ENCODE results near the gene DOCK4.
"Not testable (repeated sequence)": the region's sequence is repeated elsewhere in the genome, so short reads cannot be mapped to it uniquely, and the experiment has no call there.

Gene DOCK4

DNA sequence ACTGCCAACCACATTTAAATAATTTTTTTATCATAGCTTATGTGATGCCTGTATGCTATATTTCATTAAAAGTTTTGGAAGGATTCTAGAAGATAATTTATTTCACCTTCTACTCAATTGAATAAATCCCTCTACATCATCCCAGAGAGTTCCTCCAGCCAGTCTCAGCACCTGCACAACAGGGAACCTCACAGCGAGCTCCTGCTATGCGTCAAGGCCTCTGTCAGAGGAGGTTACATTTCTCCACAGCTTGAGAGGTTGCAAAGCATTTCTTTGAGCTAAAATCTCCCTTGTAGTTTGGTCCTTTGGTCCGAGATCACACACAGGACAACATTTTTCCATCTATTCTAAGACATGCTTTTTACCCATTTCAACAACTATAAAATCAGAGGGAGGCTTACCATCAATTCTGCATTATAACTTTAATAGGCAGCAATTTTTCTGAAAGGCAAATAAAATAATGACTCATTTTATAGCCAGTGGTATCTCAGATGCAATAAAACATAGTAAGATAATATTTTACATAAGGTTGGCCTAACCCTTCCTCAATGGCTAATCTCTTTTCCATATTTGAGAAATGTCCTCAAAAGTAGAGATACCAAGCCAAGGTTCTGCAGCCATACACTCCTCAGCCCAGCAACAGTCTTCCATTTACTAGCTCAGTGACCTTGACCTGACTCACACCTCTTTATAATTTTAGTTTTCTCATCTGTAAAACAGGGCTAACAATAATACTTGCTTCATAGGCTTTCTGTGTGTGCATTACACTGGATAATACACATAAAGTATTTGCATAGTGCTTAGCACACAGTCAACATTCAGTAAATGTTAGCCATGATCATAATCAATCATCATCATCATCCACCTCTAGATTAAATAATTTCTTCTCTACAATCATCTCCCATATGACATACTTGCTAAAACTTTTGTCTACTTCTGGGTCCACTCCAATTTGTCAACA is 68.8 kb downstream of the DOCK4 start:
- DNase-seq (ENCODE audit: extremely low read depth in 1 of 2, low read depth in 1 of 2): no peak

DNA sequence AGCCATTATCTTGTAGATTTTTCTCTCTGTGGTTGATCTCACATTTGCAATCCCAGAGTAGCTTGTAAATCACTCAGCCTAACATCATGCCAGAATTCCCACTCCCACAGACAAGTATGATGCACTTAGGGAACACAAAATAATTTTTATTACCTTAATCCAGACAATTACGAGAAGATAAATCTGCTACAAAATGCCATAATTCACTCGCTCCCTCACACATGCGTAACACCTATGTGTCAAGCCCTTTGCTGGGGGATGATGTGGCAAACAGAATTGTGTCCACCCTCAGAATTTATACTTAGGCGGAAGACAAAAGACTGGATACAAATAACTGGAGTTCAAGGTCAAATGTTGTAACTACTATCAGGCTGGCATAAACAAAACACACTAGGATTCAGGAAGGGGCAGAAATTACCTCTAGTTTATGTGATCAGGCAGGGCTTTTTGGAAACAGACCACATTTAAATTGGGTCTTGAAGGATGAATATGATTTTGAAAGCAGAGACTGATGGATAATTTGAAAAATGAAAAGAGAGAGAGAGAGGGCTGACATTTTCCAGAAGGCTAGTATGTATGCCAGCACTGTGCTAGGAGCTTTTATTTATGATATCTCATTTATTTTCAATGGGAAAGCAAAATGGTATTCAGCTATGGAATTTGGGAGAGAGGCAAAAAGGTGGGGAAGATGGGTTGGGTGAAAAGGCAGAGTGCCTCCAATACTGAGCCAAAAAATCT is 69.8 kb downstream of the DOCK4 start:
- DNase-seq (ENCODE audit: extremely low read depth in 1 of 2, low read depth in 1 of 2): no peak

DNA sequence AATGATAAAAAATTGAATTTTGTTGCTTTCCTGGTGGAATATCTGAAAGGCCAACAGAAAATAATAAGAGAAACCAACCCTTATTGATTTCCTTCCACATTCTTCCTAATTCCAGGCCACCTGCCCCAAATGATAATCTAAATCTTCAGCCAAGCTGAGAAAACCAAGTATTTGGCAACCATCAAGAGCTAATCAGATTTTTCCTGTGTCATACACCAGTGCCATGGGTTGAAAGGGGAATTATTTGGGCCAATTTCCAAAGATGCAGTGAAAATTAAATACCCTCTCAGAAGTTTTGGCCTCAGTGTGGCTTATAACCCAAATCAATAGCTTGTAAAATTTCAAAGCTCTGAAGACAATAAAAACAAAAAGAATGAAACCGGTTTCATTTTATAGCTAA is 70.4 kb downstream of the DOCK4 start:
- no peak for DNase-seq (ENCODE audit: extremely low read depth in 1 of 2, low read depth in 1 of 2)

DNA sequence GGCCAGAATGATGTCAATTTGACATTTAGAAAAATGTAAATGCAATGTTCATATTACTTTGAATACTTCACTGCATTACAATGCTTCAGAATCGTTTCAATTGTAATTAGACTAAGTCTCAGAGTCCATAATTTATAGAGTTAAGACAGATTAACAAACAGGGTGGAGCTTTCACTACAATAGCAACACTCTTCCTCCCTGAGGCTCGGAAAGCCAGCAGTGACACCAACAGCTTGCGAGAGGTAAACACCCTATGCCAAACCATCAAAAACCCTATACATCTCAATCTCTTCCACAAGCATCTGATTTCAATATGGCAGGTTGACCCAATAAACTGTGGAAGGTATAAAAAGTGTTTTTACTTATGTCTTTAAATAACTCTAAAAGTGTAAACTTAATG is 72.2 kb downstream of the DOCK4 start:
- no peak for DNase-seq (ENCODE audit: extremely low read depth in 1 of 2, low read depth in 1 of 2)

DNA sequence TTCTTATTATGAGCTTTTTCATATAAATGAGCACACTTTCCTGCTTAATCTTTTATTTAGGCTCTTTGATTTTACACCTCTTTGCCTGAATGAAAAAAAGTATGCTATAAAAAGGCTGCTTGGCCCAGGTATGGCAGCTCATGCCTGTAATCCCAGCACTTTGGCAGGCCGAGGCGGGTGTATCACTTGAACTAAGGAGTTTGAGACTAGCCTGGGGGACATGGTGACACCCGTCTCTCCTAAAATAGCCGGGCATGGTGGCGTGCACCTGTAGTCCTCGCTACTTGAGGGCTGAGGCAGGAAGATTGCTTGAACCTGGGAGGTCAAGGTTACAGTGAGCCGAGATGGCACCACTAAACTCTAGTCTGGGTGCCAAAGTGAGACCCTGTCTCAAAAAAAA is 72.9 kb downstream of the DOCK4 start:
- DNase-seq (ENCODE audit: extremely low read depth in 1 of 2, low read depth in 1 of 2): no peak

DNA sequence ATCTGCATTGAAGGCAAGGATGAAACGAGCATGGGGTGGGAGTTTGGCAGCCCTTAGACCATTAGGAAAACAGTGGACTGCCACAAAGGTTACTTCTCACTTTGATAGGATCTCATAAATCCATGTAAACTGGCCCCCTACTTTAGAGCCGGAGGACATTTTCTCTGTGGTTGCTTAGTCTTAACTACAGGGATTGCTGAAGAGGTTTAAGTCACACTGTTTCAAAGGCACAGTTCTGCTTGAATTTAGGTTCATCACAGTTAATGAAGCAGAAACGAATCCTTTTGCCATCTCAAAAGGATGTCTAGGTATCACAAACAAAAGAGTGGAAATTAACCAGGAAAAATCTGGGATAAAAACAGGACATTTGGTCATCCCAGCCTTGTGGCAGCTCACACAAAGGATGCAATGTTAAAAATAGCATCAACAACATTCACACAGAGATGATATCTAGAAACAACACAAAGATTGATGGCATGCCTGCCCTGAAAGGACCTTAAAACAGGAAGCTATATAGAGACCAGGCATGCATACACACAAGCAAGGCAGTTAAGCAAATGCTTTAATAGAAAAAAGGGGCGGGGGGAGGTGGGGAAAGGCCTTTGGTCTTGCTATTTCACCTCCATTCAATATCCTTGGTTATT is 74.0 kb downstream of the DOCK4 start:
- DNase-seq (ENCODE audit: extremely low read depth in 1 of 2, low read depth in 1 of 2): no peak

DNA sequence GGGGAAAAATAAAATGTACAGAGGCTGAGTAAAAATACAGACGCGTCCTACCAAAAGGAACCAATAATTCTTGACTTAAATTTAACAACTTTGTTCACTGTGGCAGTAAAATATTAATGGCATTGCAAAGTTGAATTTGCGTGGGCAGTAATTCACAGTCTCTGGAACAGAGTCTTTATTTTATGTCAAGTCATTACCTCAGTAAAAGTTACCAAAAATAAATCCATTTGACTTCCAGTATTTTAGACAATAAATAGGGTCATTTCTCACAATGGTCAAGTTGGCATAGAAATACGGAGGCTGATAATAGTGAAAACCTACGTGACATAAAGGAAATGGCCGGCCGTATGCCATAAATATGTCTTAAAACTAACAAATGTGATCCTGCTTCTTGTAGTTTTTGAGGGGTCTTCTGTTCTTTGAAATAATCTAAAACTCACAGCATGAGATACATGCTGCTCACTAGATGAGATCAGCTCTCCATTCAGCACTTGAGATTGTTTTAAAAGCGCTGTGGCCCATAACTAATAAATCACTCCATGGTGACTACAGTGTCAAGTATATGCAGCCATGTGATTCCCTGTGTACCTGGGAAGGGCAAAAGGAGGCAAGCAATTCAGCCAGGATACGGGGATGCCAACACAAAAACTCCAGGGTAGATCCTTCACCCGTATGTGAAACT is 75.3 kb downstream of the DOCK4 start:
- DNase-seq (ENCODE audit: extremely low read depth in 1 of 2, low read depth in 1 of 2): no peak

DNA sequence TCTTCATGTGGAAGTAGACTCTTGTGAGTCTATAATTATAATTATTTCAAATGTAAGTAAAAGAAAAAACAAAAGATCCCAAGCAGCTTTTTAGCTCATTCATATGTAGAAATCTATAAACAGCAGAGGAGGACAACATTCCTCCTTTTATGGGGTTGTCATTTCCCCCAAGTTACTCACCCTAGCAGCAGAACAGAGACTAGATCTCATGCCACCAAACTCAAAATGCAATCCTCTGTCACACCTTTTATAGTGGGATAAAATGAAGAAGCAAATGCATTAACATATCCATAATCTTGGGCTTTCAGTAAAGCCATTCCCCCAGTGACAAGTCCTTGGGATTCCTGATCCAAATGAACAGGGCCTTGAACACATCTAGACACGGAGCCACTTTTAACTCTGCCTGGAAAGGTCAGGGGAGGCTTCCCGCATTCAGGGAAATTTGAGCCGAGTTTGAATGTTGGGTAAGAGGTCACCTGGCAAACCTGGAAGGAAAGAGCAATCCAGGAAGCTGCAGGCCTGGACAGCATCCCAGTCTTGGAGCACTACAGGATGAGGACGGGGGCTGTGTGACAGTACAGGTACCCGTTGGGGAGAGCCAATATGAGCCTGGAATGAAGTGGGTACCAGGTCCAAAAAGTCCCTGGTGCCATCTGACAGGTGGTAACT is 76.4 kb downstream of the DOCK4 start:
- DNase-seq (ENCODE audit: extremely low read depth in 1 of 2, low read depth in 1 of 2): no peak

DNA sequence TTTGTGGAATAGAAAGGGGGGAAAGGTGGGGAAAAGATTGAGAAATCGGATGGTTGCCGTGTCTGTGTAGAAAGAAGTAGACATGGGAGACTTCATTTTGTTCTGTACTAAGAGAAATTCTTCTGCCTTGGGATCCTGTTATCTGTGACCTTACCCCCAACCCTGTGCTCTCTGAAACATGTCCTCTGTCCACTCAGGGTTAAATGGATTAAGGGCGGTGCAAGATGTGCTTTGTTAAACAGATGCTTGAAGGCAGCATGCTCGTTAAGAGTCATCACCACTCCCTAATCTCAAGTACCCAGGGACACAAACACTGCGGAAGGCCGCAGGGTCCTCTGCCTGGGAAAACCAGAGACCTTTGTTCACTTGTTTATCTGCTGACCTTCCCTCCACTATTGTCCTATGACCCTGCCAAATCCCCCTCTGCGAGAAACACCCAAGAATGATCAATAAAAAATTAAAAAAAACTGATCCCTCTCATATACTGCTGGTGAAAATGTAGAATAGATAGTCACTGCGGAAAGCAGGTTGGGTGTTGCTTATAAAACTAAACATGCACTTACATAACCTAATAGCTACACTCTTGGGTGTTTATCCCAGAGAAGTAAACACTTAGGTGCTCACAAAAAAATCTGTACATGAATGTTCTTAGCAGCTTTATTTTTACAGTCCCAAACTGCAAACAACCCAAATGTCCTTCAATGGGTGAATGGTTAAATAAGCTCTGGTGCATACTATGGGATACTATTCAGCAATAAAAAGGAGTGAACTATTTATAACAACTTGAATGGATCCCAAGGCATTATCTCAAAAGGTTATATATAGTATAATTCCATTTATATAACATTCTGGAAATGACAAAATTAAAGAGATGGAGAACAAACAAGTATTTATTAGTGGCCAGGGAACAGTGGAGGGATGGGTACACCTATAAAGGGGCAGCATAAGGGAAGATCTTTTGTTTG is 77.5 kb downstream of the DOCK4 start:
- not testable (repeated sequence) for DNase-seq (ENCODE audit: extremely low read depth in 1 of 2, low read depth in 1 of 2)

DNA sequence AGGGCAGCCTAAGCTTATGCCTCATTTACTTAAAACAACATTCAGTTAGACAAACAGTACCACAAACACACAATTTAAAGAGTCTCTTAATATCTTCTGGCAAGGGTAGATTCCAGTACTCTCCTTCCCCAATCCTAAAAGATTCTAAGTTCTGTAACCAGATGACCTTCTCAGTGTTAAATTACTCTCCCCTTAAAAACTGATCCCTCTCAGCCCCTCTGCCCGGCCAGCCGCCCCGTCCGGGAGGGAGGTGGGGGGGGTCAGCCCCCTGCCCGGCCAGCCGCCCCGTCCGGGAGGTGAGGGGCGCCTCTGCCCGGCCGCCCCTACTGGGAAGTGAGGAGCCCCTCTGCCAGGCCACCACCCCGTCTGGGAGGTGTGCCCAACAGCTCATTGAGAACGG is 78.2 kb downstream of the DOCK4 start:
- DNase-seq (ENCODE audit: extremely low read depth in 1 of 2, low read depth in 1 of 2): not testable (repeated sequence)

DNA sequence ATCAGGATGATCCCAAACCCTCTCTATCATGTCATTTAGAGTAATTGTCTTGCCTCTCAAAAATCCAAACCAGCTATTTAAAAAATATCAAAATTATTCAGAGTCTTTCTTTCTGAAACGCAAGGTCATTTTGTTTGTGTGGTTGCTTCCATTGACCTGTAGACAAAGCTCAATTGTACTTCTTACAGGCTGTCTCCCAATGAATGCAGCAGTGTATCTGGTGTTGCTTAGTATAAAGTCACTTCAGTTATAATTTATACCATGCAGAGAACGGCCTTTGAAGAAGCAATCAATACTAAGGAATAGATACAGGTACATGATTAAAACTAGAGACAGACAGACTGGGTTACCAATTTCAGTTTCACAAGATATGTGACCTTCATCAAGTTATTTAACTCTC is 80.9 kb downstream of the DOCK4 start:
- no peak for DNase-seq (ENCODE audit: extremely low read depth in 1 of 2, low read depth in 1 of 2)

DNA sequence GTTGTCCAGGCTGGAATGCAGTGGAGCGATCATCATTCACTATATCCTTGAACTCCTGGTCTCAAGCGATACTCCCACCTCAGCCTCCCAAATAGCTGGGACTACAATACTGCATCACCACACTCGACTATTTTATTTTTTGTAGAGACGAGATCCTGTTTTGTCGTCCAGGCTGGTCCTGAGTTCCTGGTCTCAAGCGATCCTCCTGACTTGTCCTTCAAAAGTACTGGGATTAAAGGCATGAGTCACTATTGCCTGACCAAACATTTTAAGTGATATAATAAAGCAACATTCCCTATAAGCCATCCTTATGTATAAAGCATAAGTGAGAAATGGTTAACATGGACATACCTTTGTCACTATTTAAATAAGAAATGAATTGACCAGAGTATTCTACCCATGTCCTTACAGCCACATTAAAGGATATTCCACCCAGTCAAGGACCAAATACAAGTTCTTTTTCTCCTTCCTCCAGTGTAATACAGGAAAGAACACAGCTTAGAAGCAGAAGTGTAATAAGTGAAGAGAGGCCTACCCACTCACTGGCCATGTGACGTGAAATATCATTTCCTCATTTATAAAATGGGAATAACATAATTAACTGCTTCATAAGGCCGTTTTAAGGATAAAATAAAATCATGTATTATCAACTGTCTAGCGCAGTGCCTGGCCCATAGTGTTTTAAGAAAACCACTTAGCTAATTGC is 82.0 kb downstream of the DOCK4 start:
- no peak for DNase-seq (ENCODE audit: extremely low read depth in 1 of 2, low read depth in 1 of 2)

DNA sequence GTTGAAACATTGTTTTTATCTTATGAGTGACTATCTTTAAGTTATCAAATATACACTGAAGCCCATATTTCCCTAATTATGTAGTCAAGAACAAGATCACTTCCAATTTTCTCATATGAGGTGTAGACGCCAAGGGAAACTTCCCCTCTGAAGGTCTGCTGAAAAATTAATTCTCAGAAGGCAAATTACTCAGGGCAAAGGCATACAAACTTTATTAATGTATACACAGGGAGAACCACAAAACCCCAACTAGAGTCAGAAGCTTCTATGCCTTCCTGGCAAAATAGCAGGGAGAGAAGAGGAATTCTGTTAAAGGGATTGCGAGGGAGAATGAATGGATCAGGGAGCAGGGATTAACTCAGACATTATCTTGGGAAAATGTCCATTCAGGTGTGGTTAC is 83.4 kb downstream of the DOCK4 start:
- DNase-seq (ENCODE audit: extremely low read depth in 1 of 2, low read depth in 1 of 2): no peak

DNA sequence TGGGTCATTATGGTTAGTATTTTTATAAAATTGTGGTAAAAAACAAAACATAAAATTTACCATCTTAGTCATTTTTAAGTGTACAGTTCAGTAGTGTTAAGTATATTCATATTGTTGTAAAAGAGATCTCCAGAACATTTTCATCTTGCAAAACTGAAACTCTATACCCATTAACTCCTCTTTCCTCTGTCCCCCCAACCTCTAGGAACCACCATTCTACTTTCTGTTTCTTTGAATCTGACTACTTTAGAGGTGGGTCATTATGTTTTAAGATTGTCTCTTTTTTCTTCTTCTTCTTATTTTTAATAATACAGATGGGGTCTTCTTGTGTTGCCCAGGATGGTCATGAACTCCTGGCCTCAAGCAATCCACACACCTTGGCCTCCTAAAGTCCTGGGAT is 84.1 kb downstream of the DOCK4 start:
- DNase-seq (ENCODE audit: extremely low read depth in 1 of 2, low read depth in 1 of 2): no peak

DNA sequence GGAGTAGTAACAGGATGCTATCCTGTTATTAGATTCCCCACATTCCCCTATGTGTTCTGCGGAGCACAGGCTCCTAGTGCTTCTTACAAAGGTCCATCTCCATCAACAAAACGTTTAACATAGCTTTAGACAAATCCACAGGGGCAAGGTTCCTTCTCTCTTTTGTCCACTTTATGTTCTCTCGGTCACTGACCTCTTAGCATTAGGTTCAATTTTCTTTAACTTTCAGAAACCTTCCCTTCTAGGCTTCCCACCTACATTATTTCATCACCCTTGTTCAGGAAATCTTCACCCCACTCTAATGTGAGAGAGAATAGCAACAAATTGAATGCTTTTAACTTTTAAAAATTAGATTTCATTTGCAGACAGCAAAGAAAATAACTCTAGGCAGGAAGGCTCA is 84.9 kb downstream of the DOCK4 start:
- no peak for DNase-seq (ENCODE audit: extremely low read depth in 1 of 2, low read depth in 1 of 2)

DNA sequence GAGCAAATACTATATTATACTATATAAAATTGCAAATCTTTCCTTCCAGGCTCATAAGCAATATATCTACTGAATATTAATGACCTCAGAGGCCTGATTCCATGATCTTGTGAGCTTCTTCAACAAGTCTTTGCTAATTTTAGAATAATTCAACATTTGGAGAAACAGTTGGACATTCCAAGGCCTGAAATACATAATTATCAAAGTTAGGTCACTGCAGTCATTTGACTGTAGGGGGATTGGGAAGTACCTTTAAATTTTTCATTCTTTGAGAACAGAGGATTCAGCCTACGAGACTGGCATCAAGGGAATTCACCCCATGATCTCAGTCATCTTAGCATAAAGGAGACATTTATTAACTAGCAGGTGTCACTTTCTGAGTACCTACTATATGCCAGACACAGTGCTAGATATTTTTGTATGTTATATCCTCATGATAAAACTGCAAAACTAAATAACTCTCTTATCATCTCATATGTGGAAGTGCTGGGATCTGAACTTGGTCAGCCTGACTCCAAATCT is 85.4 kb downstream of the DOCK4 start:
- DNase-seq (ENCODE audit: extremely low read depth in 1 of 2, low read depth in 1 of 2): no peak

DNA sequence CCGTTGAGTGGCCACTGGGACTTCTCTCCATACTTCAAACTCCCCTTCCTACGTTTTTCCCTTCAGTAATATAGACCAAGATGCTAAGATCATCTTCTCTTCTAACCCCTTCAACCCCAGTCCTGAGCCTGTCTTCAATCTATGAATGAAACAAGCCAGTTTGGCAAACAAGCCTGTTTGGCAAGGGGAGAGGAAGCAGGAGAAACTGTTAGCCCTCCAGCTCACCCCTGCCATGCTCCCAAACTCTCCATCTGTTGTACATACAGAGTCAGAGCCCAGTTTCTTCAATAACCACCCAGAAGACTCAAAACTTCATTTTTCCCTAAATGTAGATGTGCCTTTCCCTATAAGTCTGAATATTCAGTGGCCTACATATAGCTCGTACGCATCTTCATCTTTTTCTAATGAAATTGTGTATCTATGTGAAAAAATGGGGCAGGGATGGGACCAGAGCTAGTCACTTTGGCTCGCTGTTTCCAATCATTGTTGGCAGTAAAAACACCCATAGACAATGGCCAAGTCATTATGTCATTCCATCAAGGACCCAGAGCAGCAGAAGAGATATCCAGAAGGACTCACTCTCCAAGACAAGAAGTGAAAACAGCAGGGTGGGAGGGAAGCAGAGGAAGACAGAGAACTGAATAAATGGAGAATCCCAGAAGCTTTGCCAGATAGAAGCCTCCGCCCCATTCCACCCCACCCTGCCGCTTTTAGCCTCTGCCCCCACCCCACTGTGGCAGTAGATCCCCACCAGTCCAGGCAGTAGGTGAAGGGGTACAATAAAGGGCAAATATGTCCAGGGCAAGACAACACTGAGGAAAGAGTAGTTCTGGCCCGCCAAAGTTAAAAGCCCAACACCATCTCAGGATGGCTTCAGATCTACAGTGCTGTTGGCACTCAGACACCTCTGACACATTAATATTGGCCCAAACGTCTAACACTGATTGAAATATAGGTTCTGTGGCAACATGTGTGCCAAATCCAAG is 87.3 kb downstream of the DOCK4 start:
- DNase-seq (ENCODE audit: extremely low read depth in 1 of 2, low read depth in 1 of 2): no peak
